Activated effector memory CD4-positive, alpha-beta T cell treated with Interleukin-2 at 50 U/mL for 16 hours (primary cell): ENCODE measurements around the gene IZUMO1.
A peak's percentile ranks its signal among the peaks of the same experiment; 100 is the strongest.
"Not testable (repeated sequence)": the region's sequence is repeated elsewhere in the genome, so short reads cannot be mapped to it uniquely, and the experiment has no call there.

Source experiments
- DNase-seq: peaks from one replicate; pipeline ENCODE4 v3.0.0-alpha.2; 2020

The IZUMO1 gene

DNA sequence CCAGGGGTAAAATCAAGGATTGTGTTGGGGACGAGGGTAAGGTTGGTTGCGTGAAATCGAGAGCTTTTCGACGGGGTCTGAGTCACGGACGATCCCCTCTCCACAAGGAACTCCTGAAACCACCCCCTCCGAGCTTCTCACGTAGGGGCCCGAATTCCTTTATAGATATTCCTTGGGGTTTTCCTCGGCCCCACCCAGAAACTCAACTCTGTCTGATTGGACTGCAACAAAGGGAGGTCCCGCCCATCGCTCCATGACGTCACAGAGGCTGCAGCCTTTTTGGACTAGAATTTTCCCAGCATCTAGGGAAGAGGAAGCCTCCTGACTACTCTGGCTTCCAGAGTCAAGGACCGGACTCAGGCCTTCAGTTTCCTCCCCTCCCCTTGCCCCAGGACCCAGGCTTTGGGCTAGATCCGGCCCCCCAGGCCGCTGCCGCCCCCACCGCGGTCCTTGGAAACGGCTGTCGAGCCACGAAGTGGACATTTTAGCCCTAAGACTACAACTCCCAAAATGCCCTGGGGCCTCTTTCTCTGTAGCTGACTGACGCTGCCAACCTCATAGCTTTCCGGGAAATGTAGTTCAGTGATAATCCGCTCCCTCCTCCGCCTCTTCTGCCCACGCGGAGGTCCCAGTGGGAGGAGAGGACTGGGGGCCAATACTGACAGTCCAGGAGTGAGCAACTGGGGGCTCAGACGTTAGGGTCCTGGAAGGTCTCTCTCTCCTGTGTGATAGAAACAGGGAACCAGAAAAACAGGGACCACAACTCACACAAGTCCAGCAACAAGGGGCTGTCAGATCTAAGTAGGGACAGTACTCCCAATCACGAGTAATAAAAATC lies at the start of gene IZUMO1:
TSS of gene IZUMO1 (minus strand) at position 172 of the 838 bp plus-strand sequence. CDS start 1,050 bp downstream, outside the sequence.
- peak; percentile 25 for DNase-seq

GRCh38 chr19:48795685-48796070 lies 49.0 kb upstream of the IZUMO1 start:
- no peak for DNase-seq

GRCh38 chr19:48795055-48795684 lies 48.5 kb upstream of the IZUMO1 start:
- DNase-seq: peak; percentile 75

DNA sequence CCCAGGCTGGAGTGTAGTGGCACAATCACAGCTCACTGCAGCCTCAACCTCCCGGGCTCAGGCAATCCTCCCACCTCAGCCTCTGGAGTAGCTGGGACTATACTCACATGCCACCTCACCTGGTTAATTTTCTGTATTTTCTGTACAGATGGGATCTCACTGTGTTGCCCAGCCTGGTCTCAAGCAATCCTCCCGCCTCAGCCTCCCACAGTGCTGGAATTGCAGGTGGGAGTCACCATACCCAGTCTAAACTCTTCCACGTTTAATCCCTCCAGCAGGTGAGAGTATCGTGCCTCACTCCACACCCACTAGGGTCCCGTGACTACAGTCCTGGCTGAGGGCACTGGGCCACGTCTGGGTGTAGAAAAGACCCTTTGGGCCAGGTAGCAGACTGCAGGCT lies 47.6 kb upstream of the IZUMO1 start:
- DNase-seq: no peak

DNA sequence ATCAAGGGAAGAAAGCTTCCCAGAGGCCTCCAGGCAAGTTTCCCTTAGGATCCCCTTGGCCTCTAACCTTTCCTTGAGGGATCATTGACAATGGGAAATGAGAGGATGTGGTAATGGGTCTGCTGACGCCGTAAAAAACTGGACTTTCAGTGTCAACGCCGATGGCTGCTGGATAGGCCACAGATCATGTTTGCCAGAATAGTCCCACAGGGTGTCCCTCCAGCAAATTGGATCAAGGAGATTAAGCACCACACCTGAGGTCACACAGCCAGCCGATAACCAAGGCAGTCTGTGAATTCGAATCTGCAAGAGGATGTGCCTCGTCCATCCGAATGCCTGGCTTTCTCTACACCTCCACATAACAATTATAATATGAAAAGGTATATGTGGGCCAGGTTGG lies 46.6 kb upstream of the IZUMO1 start:
- DNase-seq: no peak

- not testable (repeated sequence) for DNase-seq
Measured at GRCh38 chr19:48787331-48787730, 40.6 kb upstream of the IZUMO1 start.

DNA sequence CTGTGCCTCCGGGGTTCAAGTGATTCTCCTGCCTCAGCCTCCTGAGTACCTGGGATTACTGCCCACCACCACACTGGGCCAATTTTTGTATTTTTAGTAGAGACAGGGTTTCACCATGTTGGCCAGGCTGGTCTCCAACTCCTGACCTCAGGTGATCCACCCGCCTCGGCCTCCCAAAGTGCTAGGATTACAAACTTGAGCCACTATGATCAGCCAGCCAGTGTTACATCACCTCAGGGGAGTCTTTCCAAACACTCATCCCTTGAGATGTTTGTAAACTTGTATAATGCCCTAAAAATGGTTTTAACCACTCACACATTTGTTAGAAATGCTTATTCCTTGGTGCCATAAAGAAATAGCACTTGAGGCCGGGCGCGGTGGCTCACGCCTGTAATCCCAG lies 39.7 kb upstream of the IZUMO1 start:
- DNase-seq: not testable (repeated sequence)

GRCh38 chr19:48784527-48784926 lies 37.8 kb upstream of the IZUMO1 start:
- DNase-seq: no peak

DNA sequence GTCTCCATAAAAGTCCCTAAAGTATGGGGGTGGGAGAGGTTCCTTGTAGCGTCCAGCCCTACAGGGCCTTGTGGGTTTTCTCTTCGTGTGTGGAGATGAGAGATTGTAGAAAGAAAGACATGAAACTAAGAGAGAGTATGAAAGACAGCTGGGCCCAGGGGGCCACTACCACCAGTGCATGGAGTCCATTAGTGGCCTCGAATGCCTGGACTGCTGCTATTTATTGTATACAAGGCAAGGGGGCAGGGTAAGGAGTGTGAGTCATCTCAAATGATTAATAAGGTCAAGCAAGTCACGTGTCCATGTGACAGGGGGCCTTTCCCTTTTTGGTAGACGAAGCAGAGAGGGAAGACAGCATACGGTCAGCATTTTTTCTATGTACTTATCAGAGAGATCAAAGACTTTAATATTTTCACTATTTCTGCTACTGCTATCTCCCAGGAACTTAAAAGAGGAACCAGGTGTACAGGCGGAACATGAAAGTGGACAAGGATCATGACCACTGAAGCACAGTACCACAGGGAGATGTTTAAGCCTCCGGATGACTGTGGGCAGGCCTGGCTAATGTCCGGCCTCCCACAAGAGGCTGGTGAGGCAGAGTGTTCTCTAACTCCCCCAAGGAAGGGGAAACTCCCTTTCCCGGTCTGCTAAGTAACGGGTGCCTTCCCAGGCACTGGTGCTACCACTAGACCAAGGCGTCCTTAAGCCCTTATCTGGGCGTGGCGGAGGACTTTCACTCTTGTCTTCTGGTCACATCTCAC lies 34.1 kb upstream of the IZUMO1 start:
- DNase-seq: no peak

DNA sequence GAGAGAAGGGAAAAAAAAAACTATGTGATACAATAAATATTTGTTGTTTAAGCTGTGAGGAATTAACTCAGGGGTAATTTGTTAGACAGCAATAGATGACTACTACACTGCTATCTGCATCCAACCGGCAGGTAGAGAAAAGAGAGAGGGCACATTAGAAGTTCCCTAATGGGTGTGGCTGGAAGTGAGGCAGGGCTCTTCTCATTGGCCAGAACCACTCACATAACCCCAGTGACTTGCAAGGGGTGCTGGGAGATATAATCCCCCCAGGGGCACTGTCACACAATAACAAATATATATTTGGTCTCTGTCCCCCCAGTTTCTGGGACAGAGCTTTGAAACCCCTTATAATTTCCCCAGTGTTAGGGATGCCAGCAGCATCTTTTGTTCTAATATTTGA lies 32.9 kb upstream of the IZUMO1 start:
- no peak for DNase-seq

DNA sequence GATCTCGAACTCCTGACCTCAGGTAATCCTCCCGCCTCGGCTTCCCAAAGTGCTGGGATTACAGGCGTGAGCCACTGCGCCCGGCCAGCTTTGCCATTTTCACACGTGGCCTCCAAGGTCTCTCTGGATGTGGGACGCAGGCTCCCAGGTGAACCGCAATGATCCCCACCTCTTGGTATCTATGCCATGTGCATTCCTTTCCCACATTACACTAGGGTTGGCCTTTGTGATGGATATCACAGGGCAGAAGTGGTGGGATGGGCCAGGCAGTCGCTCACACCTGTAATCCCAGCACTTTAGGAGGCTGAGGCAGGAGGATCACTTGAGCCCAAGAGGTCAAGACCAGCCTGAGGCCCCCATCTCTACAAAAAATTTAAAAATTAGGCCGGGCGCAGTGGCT lies 31.0 kb upstream of the IZUMO1 start:
- DNase-seq: no peak

DNA sequence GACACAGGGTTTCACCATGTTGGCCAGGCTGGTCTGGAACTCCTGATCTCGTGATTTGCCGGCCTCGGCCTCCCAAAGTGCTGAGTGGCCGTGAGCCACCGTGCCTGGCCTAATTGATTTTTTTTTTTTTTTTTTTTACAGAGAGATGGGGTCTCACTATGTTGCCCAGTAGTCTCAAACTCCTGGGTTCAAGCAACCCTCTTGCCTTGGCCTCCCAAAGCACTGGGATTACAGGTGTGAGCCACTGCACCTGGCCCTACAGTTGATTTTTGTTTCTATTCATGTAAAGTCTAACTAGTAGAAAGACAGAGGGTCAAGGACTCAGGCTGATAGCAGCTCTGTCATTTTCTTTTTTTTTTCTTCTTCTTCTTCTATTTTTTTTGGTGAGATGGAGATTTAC lies 30.4 kb upstream of the IZUMO1 start:
- DNase-seq: no peak

GRCh38 chr19:48772503-48772953 lies 25.8 kb upstream of the IZUMO1 start:
- no peak for DNase-seq

GRCh38 chr19:48770734-48771472 lies 24.2 kb upstream of the IZUMO1 start:
- DNase-seq: no peak

GRCh38 chr19:48770266-48770665 lies 23.6 kb upstream of the IZUMO1 start:
- no peak for DNase-seq

DNA sequence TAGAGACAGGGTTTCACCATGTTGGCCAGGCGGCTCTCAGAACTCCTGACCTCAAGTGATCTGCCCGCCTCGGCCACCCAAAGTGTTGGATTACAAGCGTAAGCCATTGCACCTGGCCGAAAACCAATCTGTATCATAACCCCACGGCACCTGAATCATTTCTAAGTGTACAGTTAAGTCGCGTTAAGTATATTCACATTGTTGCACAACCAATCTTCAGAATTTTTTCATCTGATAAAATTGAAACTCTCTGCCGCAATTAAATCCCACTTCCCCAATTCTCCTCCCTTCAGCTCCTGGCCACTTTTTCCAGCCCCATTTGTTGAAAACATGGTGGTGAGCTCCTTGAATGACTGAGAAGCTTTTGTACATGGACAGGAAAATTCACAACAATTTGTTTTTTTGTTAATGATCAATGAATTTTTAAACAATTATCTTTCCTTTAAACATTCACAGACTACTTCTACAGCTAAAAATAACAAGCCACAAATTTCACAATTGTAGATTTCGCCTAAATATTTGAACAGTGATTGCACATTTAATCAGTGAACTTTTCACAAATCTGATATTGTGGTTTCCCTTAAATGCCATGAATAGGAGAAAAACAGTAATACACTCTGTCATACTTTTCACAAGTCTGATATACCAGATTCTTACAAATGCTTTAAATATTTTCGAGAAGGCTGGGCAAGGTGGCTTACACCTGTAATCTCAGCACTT lies 22.4 kb upstream of the IZUMO1 start:
- no peak for DNase-seq

- not testable (repeated sequence) for DNase-seq
Measured at GRCh38 chr19:48768171-48768753, 21.6 kb upstream of the IZUMO1 start.

GRCh38 chr19:48765816-48766215 lies 19.1 kb upstream of the IZUMO1 start:
- not testable (repeated sequence) for DNase-seq

DNA sequence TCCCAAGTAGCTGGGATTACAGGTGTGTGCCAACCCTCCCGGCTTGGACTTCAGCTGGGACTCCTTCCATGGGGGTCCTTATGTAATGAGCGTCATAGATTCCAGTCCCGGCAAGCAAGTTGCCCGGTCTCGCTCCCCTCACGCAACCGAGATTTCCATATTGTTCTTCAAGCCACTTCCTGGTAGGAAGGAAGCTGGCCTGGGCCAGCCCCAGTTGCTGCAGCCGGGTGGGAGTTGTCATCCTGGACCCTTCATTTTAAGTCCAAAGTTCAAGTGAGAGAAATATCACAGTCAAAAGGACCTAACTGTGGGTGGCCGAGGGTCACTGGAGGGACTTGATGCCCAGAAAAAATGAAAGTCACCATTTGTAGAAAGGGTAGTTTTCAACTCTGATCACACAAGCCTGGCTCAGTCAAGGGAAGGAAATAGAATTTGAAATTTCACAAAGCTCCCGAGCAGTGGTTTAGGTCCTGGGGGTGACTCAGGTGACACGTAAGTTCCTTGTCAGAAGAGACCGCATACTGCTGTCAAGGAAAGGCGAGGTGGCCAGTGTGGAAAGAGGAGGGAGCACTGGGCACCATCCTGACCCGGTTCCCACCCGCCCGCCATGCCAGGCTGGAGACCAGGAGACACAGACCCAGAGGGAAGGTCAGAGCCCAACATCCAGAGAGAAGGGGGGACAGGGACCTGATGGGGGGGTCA lies 13.9 kb upstream of the IZUMO1 start:
- DNase-seq: no peak

GRCh38 chr19:48757741-48758144 lies 11.0 kb upstream of the IZUMO1 start:
- DNase-seq: no peak

GRCh38 chr19:48757089-48757675 lies 10.5 kb upstream of the IZUMO1 start:
- DNase-seq: no peak
